DMS153 (cell line): Measurements from ENCODE around the gene BNIP3.

ENCODE experiments used
- DNase-seq: peaks from one replicate; lab custom pipeline; 2025; lab: John Stamatoyannopoulos, UW

Gene BNIP3

GRCh38 chr10:131949041-131949862 lies 32.5 kb downstream of the BNIP3 start:
- DNase-seq: no peak

GRCh38 chr10:131948501-131948900 lies 33.2 kb downstream of the BNIP3 start:
- no peak for DNase-seq

- no peak for DNase-seq
These were observed 33.9 kb downstream of the BNIP3 start for GRCh38 chr10:131947631-131948347.

GRCh38 chr10:131946880-131947279 lies 34.8 kb downstream of the BNIP3 start:
- DNase-seq: no peak

DNA sequence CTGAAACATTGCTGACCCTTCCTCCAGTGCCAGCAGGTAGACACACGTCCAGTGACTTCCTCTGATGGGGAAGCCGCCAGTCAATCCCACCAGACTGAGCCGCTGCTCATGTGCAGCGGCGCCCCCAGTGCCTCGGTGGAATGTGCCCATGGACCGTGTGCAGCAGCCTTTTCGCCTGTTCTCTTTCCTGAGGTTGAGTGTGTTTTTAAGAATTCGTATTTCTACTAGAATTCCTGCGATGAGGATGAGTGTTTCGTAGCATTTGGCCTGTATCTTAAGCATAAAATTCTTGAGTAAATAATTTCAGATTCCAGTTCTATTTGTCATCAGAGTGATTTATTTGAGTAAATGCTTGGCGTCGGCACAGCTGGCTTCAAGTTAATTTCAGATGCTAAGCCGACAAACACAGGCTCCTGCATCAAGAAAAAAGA lies 35.4 kb downstream of the BNIP3 start:
- no peak for DNase-seq

- DNase-seq: no peak
These were observed 36.6 kb downstream of the BNIP3 start for GRCh38 chr10:131944976-131945695.

DNA sequence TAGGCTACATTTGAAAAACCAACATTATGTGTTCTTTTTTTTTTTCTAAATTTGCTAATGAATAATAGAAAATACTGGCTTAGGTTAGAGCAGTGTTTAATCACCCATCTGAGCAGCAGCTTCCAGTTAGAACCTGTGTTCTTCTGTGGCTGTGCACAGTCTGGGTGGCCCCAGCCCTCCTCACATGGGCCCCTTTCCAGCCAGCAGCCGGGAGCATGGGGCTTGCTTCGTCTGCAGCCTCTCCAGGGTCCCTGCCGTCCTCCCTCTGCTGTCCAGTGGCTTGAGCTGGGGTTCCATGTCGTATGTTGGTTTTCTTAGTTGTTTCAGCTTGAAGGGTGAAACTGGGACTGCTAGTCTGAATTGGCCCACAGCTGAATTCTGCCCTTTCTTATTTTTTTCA lies 37.3 kb downstream of the BNIP3 start:
- no peak for DNase-seq

- no peak for DNase-seq
These were observed 38.5 kb downstream of the BNIP3 start for GRCh38 chr10:131943021-131943814.

GRCh38 chr10:131942455-131942854 lies 39.3 kb downstream of the BNIP3 start:
- DNase-seq: no peak

DNA sequence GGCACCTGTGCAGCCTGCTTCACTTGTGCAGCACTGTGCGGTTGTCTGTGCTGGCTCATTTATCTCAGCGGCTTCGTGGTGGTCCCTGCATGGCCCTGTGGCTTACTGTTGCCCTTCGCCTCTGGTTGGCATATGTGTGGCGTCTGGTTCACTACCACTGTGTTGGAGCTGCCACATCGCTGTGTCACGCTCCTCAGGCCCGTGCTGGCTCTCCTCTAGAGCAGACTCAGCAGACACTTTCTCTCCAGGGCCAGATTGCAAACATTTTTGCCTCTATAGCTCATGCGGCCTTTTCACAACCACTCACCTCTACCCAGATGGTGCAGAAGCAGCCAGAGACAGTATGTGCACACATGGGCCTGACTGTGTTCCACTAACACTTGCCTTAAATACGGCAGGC lies 43.0 kb downstream of the BNIP3 start:
- no peak for DNase-seq

DNA sequence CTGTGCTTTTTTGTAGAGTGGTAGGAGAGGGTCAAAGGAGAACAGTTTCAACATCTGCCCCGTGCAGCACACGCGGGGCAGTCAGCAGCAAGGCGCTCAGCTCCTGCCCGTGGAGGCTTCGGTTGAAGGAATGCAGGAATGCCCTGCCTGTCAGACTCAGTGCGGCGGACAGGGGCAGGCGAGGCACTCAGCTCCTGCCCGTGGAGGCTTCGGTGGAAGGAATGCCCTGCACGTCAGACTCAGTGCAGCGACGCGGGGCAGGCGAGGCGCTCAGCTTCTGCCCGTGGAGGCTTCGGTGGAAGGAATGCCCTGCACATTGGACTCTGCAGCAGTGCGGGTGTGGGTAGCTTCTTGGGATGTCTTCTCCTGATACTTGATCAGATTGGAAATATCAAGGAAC lies 43.9 kb downstream of the BNIP3 start:
- no peak for DNase-seq

- no peak for DNase-seq
These were observed 45.0 kb downstream of the BNIP3 start for GRCh38 chr10:131936736-131937135.

GRCh38 chr10:131936294-131936693 lies 45.4 kb downstream of the BNIP3 start:
- no peak for DNase-seq

GRCh38 chr10:131935260-131935659 lies 46.5 kb downstream of the BNIP3 start:
- DNase-seq: no peak

- no peak for DNase-seq
These were observed 47.0 kb downstream of the BNIP3 start for GRCh38 chr10:131934769-131935168.

DNA sequence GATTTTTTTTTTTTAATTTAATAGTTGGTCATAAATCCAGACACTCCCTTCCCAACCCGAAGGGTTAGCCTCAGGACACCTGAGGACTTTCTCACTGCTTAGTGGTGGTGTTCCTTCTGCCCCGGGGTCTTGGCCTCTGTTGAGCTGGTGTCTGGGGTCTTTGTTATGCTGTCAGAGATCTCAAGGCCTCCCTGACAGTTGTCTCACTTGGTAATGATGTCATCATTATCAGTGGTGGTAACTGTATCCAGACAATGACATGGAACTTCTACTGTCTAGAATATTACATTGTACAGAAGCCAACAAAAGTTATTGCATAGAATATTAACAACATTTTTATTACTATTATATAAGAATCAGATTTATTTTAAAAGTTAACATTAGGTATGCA lies 48.0 kb downstream of the BNIP3 start:
- no peak for DNase-seq

DNA sequence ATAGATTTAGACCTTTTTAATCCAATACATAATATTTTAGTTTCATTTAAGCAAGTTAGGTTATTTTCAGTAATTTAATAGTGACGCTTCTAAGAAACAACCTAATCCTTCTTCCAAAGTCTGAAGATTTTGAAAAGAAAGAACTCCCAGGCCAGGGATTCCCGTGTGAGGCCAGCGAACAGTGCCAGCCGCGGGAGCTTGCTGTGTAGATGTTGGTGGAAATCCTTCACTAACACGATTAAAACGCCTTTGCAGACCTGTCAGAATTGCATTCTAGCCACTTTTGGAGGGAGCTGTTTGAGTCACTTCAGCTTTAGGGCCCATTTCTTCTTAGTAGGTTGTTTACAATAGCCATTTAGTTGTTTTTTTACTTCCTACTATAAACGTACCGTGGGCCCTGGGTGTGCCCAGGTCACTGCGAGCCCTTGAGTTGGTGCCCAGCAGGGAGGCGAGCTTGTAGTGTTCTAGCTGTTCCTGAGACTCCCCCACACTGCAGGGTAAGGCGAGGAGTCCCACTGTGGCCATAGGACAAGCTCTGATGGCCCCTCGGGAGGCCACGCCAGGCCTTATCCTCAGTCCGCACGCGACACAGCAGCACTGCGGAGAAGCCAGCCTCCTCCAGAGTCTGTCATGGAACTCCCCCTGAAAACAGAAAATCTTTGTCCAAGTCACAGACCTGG lies 48.6 kb downstream of the BNIP3 start:
- no peak for DNase-seq

- DNase-seq: no peak
These were observed 49.7 kb downstream of the BNIP3 start for GRCh38 chr10:131931981-131932380.

DNA sequence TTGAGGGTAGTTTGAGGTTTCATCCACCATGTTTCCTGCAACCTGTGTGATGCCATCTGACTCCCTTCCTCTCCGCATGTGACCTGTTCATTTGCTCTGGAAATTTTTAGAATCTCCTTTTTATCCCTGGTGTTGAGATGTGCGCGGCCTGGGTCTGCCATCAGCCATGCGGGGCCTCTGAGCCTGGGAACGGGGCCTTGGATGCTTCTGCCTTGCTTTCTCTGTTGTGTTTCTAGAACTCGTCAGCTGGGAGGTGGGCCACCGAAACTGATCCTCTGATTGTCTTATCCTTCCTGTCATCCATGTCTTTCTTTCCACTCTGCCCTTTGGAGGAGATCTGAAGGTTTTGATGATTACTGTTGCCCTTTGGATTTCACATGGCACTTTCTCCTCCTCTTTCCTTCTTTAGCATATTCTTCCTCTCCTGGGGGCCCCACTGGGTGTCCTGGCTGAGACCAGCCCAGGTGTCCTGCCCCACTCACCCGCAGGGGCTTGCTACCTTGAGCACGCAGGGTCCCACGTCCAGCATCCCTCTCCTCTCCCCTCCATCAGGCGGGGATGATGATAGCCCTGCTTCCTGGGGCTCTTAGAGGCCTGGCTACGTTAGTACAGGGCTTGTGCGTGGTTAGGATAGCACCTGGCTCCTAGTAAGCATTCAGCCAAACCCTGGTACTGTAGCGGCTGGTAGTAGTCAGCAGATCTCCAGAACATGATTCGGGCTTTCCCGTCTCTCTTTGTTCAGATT lies 51.0 kb downstream of the BNIP3 start:
- DNase-seq: no peak

DNA sequence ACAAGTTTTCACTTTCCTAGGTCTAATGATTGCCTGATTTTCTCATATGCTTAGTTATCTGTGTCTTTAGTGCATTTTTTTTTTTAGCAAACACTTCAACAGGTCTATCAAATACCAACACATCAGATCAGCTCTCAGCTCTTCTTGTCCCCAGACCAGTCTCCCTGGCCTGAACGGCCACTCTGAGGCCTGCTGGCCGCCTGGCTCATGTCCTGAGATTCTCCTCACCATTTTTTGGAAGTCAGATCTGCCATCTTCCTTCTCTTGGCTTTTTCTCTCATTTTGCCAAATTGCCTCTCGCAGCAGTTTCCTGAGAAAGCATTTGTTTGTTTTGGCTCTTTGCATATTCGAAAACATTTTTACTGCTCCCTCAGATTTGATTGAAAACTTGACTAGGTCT lies 51.6 kb downstream of the BNIP3 start:
- DNase-seq: no peak
